Mononuclear cell (primary cell): ENCODE results near the gene TFB2M. TPM values are rescaled to one million over a fixed set of nuclear protein-coding genes. Genes with fewer than 3 reads are reported as not detected.
"Not testable (repeated sequence)": the region's sequence is repeated elsewhere in the genome, so short reads cannot be mapped to it uniquely, and the experiment has no call there.

Experiments
- H3K27me3 ChIP-seq: 2 replicates; pipeline ENCODE4 v1.6.0; 2011; ENCODE audit warnings: low read length, control low read depth; ENCODE audit not compliant: insufficient read depth
- H3K4me1 ChIP-seq: 2 replicates; pipeline ENCODE4 v1.5.1; 2011; ENCODE audit warnings: mild to moderate bottlenecking, low read length, control low read depth; ENCODE audit not compliant: insufficient read depth
- H3K4me3 ChIP-seq: 2 replicates; pipeline ENCODE4 v1.5.1; 2011; ENCODE audit warnings: mild to moderate bottlenecking, low read length, moderate library complexity
- H3K9me3 ChIP-seq: 2 replicates; pipeline ENCODE4 v1.5.1; 2011; ENCODE audit warnings: low read depth, mild to moderate bottlenecking, control low read depth, low read length
- total RNA-seq: library from RNA; depleted of rRNA; stranded (reverse); fragments of >200 nt; gene quantifications from one replicate; pipeline ENCODE4 v1.2.3, GENCODE V29; 2012

TFB2M gene
- total RNA-seq, 1 donor = 17.2 TPM

DNA sequence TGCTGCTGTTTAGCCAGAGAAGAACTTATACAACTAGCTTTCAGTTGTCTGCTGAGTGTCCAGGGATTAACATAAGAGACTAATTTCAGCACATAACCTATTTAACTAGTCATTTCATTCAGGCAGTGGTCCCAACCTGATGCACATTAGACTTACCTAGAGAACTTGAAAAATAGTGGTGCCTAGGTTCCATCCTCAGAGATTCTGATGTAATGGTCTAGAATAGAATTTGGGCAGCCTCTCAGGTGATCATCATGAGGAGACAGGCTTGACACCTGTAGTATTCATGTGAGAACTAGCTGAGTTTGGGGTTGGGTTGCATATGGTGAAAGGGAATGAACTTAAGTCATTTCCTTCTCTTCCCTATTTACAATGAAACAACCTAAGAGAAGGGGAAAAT is 25.0 kb upstream of the TFB2M start:
- Histone ChIP-seq H3K27me3 (no peaks in the 10 kb centered on the region), H3K4me3 (no peak overlapping the region), H3K4me1 (peaks cover 11% of the 10 kb centered on the region), H3K9me3 (no peaks in the 10 kb centered on the region)

DNA sequence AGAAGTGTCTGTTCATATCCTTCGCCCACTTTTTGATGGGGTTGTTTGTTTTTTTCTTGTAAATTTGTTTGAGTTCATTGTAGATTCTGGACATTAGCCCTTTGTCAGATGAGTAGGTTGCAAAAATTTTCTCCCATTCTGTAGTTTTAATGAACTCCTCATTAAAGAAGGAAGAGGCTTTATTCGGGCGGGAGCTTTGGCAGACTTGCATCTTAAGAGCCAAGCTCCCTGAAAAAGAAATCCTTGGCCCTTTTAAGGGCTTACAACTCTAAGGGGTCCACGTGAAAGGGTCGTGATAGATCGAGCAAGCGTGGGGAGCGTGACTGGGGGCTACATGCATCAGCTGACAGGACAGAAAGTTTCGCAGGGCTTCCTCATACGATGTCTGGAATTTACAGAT is 23.9 kb upstream of the TFB2M start:
- H3K9me3 ChIP-seq, H3K27me3 ChIP-seq, H3K4me1 ChIP-seq, H3K4me3 ChIP-seq: not testable (repeated sequence)

DNA sequence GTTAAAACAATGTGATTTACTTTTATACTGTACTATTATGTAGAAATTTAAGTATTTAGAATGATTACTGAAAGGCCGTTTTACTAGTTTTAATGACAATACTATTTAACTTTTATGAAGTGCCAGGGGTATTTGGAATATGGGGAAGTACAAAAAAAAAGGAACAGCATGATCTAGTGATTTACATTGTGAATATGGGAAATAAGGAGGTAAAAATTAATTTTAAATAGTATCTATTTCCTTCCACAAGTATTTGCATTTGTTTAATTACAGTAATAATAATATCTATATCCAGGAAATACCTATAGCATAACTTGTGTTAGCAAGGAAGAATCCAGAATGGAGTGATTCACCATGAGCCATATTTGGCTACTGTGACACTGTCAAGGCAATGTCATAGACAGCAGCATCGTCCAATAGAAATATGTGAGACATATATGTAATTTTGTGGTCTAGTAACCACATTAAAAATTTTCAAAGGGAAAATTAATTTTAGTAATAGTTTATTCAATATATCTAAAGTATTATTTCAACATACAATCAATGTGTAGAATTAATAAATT is 22.2 kb upstream of the TFB2M start:
- no peaks in the 10 kb centered on the region for H3K27me3 ChIP-seq
- H3K4me1 ChIP-seq = peaks cover 15% of the 10 kb centered on the region
- H3K4me3 ChIP-seq = no peak overlapping the region
- no peaks in the 10 kb centered on the region for H3K9me3 ChIP-seq

DNA sequence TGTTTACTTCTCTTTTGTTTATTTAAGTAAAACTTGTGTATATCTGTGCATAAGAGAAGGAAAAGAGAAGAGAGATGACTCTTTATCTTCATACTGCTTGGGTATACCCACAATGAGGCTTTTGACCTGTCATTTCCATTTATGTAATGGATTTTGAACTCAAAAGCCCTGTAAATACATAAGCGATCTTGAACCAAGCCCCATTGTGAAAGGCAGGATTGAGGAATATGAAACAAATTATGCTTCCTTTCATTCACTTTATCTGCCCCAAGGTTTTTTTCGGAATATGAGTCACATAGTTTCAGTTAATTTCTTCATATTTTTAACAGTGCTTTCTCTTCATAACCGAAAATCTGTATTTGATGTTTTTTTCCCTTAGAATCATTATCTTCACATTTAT is 21.5 kb upstream of the TFB2M start:
- no peaks in the 10 kb centered on the region for H3K27me3 ChIP-seq
- H3K4me1 ChIP-seq = peaks cover 21% of the 10 kb centered on the region
- no peaks in the 10 kb centered on the region for H3K9me3 ChIP-seq
- H3K4me3 ChIP-seq = no peak overlapping the region

DNA sequence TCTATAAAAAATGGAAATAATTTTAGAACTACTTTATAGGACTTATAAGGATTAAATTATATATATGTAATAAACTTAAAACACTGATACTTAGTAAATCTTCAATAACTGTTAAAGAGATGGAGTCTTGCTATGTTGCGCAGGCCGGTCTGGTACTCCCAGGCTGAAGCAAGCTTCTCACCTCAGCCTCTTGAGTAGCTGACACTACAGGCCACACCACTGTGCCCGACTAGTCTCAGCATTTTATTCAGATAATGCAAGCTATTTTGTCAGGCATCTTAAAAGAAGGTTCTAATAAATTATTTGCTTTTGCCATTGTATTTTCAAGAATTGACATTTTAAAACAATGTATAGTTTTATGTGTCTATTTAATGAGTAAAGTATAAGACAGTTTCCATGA is 21.0 kb upstream of the TFB2M start:
- H3K9me3 ChIP-seq = no peaks in the 10 kb centered on the region
- no peaks in the 10 kb centered on the region for H3K27me3 ChIP-seq
- H3K4me1 ChIP-seq = peaks cover 27% of the 10 kb centered on the region
- H3K4me3 ChIP-seq = no peak overlapping the region

DNA sequence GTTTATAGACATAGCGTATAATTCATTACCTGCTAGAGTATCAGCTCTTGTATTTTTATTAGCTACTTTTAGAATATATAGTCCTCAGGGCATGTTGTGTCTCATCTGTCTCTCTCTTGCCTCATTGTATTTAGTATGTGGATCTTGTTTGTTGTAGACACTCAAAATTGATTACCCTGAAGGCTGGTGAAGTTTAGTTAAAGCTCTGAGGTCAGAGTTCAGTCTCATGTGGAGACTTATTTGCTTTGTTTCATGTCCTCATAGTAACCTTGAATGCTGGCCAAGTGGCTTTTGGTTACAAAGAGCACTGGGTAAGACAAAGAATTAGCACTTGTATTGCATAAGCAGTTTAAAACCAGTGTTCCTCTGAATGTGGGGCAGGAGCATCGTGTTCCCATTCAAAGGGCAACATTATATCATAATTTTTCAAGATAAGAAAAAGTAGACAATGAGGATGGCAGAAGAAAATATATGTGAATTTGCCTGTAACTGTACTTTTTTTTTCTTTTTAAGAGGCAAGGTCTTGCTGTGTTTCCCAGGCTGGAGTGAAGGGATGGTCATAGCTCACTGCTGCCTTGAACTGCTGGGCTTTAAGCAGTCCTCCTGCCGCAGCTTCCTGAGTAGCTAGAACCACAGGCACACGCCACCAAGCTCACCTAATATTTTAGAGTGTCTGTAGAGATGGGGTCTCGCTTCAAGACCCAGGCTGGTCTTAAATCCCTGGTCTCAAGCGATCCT is 17.6 kb upstream of the TFB2M start:
- Histone ChIP-seq H3K27me3 (no peaks in the 10 kb centered on the region), H3K4me3 (no peak overlapping the region), H3K9me3 (no peaks in the 10 kb centered on the region), H3K4me1 (peaks cover 52% of the 10 kb centered on the region)

DNA sequence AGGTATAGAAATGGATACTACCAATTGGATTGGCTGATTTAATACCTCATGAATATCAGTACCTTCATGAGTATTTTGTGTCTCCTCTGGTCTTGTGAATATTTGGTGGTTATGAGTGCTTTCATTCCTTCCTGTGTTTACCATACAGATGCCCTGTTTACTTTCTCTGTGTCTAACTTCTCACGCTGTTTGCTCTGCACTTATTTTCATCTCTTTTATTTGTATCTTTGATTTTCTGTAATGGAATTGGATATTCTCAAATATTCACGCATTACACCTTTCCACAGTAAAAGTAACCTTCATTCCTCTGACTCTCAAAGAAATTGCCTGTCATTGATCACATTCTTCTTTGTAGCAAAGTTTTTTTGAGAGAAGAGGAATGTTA is 17.0 kb upstream of the TFB2M start:
- Histone ChIP-seq H3K9me3 (no peaks in the 10 kb centered on the region), H3K27me3 (no peaks in the 10 kb centered on the region), H3K4me3 (no peak overlapping the region), H3K4me1 (peaks cover 58% of the 10 kb centered on the region)

DNA sequence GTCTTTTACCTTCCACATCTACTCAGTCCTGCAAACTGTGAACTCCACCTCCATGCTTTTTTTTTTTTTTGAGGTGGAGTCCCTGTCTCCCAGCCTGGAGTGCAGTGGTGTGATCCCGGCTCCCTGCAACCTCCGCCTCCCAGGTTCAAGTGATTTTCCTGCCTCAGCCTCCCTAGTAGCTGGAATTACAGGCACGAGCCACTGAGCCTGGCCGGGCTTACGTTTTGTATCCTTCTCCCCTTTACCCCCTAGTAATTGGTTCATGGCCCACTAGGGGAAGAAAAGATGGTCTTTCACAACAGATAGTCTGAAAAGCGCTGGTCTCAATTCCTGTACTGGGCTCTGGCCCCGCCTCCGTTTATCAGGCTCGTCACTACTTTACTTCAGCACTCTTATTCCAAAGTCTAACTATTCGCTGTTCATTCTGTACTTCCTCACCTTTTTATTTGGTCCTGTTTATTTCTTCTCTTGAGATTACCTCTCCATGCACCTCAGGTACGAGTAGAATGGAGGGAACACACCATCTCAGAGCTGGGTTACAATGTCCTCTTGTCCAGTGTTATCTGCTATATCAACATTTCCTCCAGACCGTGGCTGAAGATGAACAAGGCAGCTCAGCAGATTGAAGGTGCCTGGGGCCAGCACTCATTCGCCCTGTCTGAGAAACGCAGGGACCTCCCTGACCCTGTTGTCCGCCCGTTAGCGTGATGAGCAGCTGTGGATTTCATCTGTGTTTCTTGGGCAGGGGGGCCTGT is 16.4 kb upstream of the TFB2M start:
- Histone ChIP-seq H3K27me3 (no peaks in the 10 kb centered on the region), H3K4me1 (peaks cover 59% of the 10 kb centered on the region), H3K4me3 (no peak overlapping the region), H3K9me3 (no peaks in the 10 kb centered on the region)

DNA sequence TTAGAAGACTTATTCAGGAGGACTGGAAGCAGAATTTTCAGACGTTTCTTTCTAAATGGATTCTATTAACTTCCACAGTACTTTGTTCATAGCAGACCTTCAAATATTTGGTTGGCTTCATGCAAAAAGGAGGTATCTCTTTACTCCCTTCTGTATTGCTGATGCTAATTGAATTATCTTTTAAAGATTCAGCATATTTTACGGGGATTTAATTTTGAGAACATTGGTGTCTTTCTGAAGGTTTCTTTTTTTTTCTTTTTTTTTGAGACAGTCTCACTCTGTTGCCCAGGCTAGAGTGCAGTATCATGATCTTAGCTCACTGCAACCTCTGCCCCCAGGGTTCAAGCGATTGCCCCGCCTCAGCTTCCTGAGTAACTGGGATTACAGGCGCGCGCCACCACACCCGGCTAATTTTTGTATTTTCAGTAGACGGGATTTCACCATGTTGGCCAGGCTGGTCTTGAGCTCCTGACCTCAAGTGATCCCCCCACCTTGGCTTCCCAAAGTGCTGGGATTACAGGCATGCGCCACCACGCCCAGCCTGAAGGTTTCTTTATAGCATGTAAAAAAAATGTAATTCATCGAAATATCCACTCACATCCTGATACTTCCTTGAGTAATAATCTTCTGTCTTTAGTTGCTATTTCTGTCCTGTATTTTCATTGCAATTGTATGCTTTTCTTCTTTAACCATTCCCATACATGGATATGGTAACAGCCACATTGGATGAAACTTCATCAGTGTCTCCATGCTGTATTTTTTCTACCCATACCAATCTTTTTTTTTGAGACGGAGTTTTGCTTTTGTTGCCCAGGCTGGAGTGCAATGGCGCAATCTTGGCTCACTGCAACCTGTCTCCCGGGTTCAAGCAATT is 14.7 kb upstream of the TFB2M start:
- Histone ChIP-seq H3K9me3 (no peaks in the 10 kb centered on the region), H3K27me3 (no peaks in the 10 kb centered on the region), H3K4me3 (no peak overlapping the region), H3K4me1 (peaks cover 65% of the 10 kb centered on the region)

DNA sequence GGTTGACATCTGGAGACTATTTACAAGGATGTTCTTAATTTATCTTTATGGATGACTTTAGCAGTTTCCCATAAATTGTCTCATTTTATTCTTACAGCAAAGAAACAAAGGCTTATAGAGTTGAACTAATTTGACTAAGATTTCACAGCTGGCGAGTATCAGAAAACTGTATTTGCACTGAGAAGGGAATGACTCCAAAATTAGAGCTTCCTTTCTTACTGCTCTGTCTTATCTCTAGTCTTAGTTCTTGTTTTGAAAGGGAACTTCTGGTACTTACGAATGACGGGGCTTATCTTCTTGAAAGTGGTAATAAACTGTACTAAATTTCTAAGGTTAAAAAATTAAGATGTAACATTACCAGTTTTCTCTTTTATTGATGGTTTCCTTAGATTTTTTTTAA is 13.8 kb upstream of the TFB2M start:
- Histone ChIP-seq H3K4me3 (no peak overlapping the region), H3K4me1 (peaks cover 65% of the 10 kb centered on the region), H3K9me3 (no peaks in the 10 kb centered on the region), H3K27me3 (no peaks in the 10 kb centered on the region)

DNA sequence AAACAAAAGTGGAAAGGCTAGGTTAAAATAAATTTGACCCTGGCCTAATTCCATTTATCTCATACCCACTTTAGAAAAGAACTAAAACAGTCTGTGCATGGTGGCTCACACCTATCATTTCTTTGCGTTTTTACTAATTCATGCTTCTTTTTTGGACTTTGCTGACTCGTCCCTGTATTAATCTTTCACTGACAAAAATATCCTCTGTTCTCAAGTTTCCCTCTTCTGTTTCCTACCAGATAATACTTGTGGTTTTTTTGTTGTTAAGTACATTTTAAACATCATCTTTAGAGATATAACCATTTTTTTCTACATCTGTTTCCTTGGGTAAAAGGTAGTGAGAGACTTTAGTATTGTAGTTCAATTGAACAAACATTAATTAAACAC is 11.7 kb upstream of the TFB2M start:
- H3K4me3 ChIP-seq = no peak overlapping the region
- H3K4me1 ChIP-seq = peaks cover 71% of the 10 kb centered on the region

DNA sequence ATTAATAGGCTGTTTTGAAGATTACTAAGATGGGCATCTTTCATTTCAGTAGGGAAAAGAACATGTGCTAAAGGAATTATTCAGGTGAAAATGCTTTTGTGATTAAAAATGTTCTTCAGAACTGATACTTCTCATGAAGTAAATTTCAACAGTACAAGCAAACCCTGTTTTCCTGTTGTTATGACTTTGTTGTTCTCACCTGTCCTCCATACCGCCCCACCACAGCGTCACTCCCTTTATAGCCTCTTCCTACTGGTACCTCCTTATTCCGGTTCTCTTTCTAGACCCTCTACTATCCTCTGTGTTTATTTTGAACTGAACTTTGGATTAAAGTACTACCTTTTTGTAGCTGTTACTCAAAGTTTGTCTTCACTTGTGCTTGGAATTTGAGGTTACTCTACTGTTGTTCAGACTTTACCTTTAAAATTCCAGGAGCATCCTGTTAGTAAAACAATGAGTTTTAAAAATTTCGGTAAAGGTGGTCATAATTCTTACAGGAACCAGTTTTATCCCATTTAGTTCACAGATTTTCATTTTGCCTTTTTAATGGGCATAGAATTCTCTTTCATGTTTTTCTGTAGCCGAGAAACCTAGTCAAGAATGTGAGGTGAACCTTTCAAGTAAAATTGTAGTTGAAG is 11.1 kb upstream of the TFB2M start:
- Histone ChIP-seq H3K4me3 (no peak overlapping the region), H3K4me1 (peaks cover 71% of the 10 kb centered on the region), H3K27me3 (no peaks in the 10 kb centered on the region), H3K9me3 (no peaks in the 10 kb centered on the region)

More for the DNA sequence above, 11.7 kb upstream of the TFB2M start:
- Histone ChIP-seq H3K9me3 (no peaks in the 10 kb centered on the region), H3K27me3 (no peaks in the 10 kb centered on the region)

DNA sequence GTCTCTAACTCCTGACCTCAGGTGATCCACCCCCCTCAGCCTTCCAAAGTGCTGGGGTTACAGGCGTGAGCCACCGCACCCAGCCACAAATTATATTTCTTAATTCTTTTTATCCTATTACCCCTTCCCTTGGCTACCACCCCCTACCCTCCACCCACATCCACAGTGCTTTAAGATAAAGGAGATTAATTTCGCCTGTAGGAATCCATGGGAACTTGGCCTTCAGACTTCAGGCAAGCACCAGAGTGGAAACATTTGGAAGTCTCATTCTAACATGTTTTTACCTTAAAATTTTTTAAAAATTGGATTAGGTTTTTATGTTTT is 10.6 kb upstream of the TFB2M start:
- Histone ChIP-seq H3K9me3 (no peaks in the 10 kb centered on the region), H3K4me3 (no peak overlapping the region), H3K27me3 (no peaks in the 10 kb centered on the region), H3K4me1 (peaks cover 73% of the 10 kb centered on the region)

DNA sequence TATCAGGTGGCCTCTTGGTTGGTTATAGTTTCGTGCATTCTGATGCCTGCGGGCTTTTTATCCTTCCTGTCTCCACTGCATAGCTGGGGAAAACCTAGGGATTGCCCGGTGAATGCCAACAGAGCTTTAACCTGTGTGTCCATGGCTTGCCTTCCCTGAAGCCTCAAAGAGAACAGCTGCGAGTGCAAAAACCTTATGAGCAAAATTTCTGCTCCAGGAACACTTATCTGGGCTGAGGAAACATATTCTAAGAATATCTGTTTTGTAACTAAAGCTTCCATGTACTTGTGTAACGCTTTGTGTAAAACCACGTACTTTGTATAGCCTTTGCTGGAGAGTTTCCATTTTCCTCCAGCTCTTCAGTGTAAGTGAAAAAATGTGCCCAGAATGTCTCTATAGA is 7.4 kb upstream of the TFB2M start:
- Histone ChIP-seq H3K4me1 (peaks cover 75% of the 10 kb centered on the region), H3K9me3 (no peaks in the 10 kb centered on the region), H3K27me3 (no peaks in the 10 kb centered on the region), H3K4me3 (no peak overlapping the region)

DNA sequence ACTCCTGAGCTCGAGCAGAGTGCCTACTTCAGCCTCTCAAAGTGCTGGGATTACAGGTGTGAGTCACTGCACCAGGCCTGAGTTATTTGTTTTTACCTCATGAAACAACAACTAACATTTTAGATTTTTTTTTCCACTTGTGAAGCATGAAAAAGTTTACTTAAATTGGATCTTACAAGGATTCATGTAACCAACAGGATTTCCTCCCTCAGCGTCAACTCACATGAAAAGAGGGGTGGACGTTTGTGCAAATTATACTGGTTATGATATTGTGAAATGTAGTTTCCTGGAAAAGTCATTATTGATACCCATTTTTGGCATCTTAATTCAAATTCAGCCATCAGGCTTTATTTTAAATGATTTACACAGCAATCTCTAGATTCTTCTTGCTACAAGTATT is 6.7 kb upstream of the TFB2M start:
- Histone ChIP-seq H3K4me3 (no peak overlapping the region), H3K27me3 (no peaks in the 10 kb centered on the region), H3K4me1 (peaks cover 73% of the 10 kb centered on the region), H3K9me3 (no peaks in the 10 kb centered on the region)
